Astrocyte of the spinal cord (primary cell): ENCODE data around the gene TMC2.

Experiments used
- DNase-seq: peaks from one replicate; pipeline ENCODE4 v3.0.0; 2011; ENCODE audit warnings: low read depth, low spot score
- H3K4me3 ChIP-seq: 2 replicates; pipeline ENCODE4 v1.5.1; 2011; ENCODE audit warnings: low read depth, mild to moderate bottlenecking, low read length, moderate library complexity
- CTCF ChIP-seq: IDR thresholded peaks from 2 replicates; pipeline ENCODE4 v1.5.1; 2012; ENCODE audit warnings: low read depth, mild to moderate bottlenecking, low read length, inconsistent platforms
- in situ Hi-C: cut with HindIII; loops from 2 replicates; pipeline ENCODE4 v1.10.0; 2017; ENCODE audit warnings: low sequenced_read_pairs

The TMC2 gene

DNA sequence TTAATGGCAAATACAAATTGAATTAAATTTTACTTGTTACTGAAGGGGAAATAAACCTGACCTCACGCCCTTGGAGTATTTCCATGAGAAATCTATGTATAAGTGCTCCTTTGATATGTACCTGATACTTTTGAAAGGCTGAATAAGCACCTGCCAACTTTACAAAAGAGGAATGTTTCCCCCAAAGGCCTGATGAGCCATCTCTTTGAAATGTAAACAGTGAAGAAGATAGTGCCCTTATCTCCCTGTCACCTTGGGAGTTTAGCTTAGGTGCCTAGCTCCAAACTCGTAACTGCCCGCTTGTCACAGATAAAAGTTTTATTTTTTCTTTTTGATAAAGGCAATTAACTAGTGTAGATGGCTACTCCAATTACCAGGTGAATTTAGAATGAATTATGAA lies 26.6 kb upstream of the TMC2 start:
- no peak for TF ChIP-seq CTCF
- in situ Hi-C loops = no loop called here
- DNase-seq = no peak
- H3K4me3 ChIP-seq = no peak overlapping the region

GRCh38 chr20:2515203-2515602 lies 21.2 kb upstream of the TMC2 start:
- H3K4me3 ChIP-seq = no peak overlapping the region
- in situ Hi-C loops = no loop called here
- TF ChIP-seq CTCF = no peak
- DNase-seq = no peak

DNA sequence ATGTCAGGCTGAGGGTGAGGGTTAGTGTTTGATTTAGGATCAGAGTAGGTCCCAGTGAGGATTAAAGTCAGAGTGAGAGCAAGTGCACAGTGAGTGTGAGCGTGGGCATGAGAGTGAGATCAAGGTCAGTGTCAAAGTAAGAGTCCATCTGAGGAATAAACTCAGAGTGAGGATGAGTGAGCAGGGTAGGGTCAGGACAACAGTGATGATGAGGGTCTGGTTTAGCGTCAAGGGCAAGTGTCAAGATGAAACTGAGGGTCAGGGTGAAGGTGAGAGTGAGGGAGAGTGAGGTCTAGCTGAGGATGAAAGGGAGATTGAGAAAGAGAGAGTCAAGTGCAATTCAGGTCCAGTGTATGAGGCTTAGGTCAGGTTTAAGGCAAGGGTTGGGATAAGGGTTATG lies 20.0 kb upstream of the TMC2 start:
- in situ Hi-C loops = no loop called here
- no peak for DNase-seq
- H3K4me3 ChIP-seq = no peak overlapping the region
- TF ChIP-seq CTCF = no peak

DNA sequence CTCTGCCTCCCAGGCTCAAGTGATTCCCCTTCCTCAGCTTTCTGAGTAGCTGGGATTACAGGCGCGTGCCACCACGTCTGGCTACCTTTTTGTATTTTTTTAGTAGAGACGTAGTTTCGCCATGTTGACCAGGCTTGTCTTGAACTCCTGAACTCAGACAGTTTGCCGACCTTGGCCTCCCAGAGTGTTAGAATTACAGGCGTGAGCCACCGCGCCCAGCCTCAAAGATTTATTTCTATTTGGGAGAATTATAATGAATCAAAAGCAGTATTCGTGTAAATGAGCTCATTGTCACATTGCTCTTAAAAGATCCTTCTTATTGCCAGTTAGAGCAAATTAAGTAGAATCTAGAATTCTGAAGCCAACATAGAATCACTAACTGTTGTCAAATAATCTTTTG lies 18.3 kb upstream of the TMC2 start:
- in situ Hi-C loops = no loop called here
- DNase-seq = no peak
- H3K4me3 ChIP-seq = no peak overlapping the region
- no peak for TF ChIP-seq CTCF

- no peak for TF ChIP-seq CTCF
- H3K4me3 ChIP-seq = no peak overlapping the region
- no peak for DNase-seq
- in situ Hi-C loops = no loop called here
These were observed 17.8 kb upstream of the TMC2 start for GRCh38 chr20:2518558-2518957.

DNA sequence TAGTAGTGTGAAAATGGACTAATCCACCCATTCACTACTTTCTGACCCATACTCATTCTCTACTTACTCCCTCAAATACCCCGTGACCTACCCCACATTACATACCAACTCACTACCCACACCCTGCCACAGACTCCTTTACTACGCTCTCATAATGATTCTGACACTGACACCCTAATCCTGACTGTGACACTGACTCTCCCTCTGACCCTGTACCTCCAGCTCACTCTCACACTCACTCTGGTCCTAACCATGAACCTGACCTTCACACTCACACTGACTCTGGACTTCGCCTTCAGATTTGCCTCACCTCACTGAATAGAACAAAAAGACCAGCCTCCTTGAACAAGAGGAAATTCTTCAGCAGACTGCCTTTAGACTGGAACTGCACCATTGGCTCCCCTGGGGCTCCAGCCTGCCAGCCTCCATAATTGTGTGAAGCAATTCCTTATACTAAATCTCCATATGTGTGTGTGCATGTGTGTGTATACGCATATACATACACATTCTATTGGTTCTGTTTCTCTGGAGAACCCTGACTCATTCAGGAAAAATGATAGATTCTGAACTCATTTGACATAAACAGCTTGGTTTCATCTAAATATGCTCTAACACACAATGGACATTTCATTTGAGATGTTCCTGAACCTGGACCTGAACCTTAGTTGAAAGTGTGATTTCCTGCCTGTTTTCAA lies 17.1 kb upstream of the TMC2 start:
- no peak for TF ChIP-seq CTCF
- in situ Hi-C loops = no loop called here

More for the DNA sequence above, 17.1 kb upstream of the TMC2 start:
- H3K4me3 ChIP-seq = no peak overlapping the region
- peak; percentile 18 for DNase-seq
